Measurements from ENCODE around the gene GEMIN7.

GEMIN7 gene, protein sequence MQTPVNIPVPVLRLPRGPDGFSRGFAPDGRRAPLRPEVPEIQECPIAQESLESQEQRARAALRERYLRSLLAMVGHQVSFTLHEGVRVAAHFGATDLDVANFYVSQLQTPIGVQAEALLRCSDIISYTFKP

DNA sequence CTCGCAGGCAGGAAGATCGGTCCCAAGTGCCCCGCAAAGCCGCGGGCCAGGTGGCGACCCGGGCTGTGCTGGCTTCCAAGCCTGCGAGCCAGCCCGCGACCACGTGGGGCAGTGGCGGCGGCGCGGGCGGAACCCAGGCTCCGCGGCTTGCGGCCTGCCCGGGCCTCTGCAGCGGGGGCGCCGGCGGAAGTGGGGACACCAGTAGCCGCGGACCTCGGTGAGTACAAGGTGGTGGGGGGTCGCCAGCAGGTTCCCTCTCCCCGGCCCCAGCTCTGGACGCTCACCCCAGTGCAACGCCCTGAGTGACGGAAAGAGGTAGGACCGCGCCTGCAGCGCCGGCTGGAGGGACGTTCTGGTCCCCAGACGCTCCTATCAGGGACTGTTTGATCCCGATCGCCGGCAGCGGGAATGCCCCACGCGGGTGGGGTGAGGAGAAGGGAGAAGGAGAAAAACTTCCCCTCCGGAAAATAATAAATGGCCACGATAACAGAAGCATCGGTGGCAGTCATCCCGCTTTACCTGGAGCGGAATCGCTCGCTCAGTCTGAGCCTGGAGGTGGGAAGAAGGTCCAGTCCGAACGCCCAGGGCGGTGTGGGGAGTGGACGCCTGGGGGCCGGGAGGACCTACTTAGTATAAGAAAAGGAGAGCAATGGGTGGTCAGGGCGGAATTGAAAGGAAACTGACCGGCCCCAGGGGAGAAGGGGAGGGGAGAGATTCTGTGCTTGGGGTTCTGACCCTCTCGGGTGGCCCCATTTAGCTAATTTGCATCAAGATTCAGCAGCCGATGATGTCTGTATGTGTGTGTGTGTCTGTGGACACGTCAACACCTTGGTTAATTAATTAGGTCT is at the start of gene GEMIN7:
GEMIN7 (plus strand) TSS at position 198 of the 848 bp plus-strand sequence. CDS start 10,855 bp downstream, outside the sequence.
- peak; percentile 82 to 85 for DNase-seq

DNA sequence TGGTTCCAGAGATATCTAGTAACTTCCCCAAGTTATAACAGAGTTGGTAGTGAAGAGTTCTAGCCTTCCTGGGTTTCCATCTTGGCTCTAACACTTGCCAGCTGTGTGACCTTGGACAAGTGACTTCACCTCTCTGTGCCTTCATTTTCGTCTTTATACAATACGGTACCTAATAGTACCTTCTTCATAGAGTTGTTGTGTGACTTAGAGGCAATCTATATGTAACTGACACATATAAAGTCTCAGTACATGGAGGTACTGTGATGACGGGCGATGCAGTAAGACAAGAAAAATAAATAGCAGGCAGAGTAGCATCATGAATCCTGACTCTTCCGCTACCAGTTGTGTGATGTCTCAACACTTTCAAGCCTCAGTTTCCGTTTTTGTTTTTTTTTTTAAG is 48.2 kb upstream of the GEMIN7 start:
- DNase-seq, result no peak

DNA sequence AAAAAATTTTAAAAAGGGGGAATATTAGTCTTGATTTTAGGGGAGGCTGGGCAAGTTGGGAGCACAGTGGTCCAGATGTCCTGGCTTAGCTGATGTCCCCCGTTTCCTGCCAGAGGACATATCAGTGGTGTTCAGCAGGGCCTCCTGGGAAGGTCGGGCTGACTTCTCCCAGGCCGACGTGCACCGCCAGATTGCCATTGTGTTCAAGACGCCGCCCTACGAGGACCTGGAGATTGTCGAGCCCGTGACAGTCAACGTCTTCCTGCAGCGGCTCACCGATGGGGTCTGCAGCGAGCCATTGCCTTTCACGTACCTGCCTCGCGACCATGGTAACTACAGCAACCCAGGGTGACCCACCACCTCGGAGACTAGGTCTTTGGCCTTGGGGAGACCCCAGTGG is 46.6 kb upstream of the GEMIN7 start:
- DNase-seq, result no peak

DNA sequence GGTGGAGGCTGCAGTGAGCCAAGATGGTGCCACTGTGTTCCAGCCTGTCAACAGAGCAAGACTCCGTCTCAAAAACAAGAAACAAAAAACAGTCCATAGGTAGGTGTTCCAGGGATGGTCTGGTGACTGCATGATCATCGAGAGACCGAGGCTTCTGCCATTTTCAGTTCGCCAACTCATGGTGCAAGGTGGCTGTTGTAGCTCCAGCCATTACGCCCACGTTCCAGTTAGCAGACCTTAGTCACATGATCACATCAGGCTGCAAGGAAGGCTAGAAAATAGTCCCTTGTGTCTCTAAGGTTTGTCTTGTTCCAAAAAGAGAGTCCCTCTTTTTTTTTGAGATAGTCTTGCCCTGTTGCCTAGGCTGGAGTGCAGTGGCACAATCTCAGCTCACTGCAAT is 43.3 kb upstream of the GEMIN7 start:
- no peak for DNase-seq

DNA sequence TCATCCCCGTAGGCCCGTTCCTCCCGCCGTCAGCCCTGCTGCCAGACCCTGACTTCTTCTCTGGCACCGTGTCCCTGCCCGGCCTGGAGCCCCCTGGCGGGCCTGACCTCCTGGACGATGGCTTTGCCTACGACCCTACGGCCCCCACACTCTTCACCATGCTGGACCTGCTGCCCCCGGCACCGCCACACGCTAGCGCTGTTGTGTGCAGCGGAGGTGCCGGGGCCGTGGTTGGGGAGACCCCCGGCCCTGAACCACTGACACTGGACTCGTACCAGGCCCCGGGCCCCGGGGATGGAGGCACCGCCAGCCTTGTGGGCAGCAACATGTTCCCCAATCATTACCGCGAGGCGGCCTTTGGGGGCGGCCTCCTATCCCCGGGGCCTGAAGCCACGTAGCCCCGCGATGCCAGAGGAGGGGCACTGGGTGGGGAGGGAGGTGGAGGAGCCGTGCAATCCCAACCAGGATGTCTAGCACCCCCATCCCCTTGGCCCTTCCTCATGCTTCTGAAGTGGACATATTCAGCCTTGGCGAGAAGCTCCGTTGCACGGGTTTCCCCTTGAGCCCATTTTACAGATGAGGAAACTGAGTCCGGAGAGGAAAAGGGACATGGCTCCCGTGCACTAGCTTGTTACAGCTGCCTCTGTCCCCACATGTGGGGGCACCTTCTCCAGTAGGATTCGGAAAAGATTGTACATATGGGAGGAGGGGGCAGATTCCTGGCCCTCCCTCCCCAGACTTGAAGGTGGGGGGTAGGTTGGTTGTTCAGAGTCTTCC is 41.5 kb upstream of the GEMIN7 start:
- no peak for DNase-seq

DNA sequence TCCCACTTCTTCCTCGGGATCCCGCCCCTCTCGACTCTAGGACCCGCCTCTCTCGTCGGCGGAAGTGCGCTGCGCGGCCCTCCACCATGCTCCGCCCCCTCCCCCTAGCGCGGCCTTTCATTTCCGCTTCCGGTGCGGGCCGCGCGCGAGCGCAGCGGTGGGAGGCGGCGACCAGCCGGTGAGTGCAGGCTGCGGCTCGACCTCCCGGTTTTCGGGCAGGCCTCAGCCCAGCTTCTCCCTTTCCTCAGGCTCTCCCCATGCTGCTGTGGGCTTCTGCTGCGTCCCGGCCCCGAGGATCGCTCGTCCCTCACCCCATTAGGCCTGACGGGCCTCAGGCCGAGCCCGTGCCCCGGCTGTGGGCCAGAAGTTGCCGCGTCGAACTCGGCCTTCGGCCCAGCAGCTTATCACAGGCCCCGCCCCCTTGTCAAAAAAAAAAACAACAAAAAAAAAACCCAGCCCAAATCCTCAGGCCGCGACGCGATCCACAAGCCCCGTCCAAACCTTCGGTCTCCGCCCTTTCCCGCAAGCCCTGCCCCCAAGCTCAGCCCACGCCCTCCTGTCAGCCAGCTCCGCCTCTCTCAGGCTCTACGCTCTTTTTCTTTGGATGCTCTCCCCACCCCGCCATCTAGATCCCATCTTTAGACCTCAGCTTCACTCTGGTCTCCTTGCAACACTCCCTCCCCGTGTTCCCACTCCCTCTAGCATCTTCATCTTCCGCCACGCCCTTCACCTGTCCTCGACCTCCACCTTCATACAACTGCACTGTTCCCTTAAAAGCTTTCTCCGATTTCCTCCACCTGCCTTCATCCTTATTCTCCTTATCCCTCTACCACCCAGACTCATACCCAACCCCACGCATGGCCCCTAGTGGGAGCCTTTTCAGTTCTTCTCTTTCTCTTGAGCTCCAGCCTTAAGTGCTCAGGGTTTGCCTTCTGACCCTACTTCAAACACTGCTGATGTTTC is 39.8 kb upstream of the GEMIN7 start, which contains the start of gene CLASRP:
CLASRP (plus strand) TSS at position 115 of the 963 bp plus-strand sequence. CDS start 1,168 bp downstream, outside the sequence.
- peak; percentile 88 to 90 for DNase-seq

DNA sequence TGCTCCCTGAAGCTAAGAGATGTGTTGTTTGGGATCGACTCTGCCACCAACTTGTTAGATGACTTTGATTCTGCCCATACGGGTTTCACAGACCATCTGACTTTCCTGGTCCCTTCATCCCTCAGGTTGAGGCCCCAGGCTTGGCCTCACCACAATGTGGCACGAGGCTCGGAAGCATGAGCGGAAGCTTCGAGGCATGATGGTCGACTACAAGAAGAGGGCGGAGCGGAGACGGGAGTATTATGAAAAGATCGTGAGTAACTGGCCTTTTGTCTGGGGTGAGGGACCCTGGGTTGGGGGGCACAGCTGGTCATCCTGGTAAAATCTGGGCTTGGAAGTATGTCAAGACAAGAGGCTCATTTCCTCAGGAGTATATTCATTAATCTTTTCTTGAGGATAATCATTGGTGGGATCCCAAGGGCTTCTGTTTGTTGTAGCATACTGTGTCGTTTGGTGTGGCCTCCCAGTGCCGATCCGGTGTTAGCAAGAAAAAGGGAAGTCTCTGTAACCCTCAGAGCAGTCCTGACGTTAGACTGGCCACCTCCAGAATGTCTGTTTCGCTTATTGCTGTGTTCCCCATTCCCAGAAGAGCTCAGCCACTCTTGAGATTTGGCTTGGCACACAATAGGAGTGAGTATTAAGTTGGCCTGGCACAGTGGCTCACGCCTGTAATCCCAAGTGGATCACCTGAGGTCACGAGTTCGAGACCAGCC is 38.8 kb upstream of the GEMIN7 start:
- no peak for DNase-seq

DNA sequence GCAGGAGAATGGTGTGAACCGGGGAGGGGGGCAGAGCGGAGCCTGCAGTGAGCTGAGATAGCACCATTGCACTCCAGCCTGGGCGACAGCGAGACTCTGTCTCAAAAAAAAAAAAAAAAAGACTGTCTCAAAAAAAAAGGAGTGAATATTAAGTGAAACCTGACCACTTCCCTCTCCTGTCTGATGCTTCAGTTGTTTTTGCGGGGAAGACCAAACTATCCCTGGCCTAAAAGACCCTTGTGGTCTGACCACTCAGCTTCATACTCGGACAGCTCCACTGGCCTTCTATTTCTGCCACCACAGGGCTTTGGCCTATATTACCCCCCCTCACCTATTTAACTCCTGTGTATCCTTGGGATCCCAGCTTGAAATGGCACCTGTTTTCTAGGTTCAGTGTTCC is 37.9 kb upstream of the GEMIN7 start:
- no peak for DNase-seq

DNA sequence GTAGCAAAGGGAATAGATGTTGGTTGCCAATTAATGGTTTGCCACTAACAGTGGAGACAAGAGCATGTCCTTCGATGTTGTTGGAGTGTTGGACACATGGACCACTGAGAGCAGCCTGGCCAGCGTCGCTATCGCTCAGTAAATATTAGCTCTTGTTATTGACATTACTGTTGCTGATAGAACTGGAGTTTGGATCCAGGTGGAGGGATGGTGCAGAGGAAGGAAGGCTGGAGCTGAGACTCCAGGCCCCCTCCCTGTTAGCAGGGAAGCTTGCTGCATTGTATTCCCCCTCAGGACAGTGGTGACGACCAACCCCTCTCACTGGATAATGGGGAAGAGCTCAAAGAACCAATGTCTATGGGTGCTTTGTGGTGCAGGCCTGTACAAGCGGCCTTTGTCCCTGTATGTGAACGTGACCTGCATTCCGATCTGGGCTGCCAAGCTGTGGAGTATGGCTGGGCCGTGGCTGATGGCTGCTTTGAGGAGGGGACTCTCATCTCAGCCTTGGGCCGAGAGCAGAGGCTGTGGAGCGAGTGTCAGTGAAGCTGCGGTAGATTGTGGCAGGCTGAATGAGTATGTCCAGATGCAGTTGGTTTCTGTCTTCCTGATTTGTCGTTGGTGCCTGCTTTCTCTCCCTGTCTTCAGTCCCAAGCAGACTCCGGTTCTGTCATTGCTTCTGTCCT is 33.2 kb upstream of the GEMIN7 start:
- DNase-seq, result no peak

DNA sequence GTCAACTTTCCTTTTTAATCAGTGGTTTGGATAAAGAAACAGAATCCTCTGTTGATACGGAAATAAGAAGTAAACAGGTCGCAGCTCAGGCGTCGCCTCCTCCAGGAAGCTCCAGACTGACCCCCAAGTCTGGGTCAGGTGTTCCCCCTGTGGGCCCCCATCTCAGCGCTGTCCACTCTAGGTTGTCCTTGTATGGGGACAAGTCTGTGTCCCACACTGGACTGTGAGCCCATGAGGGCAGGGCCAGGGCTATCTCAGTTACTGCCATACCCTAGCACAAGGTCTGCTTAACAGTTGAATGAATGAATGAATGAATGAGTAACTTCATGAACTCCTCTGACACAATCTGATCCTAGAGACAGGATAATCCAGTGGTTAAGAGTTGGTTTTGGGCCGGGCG is 32.7 kb upstream of the GEMIN7 start:
- no peak for DNase-seq

DNA sequence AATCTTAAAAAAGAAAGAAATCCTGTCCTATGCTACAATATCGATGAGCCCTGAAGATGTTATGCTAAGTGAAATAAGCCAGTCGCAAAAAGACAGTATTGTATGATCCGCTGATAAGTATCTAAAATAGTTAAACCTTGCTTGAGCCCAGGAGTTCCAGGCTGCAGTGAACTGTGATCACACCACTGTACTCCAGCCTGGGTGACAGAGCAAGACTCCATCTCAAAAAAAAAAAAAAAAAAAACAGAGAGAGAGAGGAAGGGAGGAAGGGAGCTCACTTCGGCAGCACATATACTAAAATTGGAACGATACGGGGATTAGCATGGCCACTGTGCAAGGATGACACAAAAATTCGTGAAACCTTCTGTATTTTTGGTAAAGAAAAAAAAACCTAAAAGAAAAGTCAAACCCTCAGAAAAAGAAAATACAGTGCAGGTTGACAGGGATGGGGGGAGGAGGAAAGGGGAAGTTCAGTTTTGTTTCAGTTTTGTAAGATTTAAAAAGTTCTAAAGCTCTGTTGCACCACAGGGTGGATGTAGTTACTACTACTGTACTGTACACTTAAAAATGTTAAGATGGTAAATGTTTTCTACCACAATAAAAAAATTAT is 31.8 kb upstream of the GEMIN7 start:
- DNase-seq, result no peak

DNA sequence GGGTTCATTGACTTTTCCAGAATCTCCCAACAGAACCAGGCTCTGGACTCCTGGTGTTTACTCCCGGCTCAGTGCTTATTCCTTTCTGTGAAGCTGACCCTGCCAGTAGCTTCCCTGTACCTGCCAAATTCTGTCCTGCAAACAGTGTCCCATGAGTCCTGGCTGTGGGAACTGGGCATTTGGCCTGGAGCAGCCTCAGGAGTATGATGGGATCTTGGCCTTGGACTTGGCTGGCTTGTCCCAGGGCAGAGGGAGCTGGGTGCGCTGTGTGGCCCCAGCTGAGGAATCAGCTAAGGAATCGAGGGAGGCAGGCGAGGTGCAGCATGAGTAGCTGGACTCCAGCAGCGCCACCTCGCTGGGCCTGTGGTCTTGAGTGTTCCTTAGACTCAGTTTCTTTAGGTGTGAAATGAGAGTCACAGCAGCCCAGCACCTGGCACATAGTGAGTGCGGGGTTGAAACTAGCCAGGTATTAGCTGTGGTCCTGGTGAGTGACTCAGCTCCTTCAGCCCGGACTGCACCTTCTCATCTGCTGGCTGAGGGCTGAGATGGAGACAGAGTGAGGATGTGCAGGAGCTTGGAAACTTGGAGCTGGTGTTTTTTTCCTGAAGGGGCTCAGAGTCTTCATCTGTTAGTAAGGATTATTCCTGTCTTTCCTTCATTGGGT is 29.9 kb upstream of the GEMIN7 start:
- no peak for DNase-seq

DNA sequence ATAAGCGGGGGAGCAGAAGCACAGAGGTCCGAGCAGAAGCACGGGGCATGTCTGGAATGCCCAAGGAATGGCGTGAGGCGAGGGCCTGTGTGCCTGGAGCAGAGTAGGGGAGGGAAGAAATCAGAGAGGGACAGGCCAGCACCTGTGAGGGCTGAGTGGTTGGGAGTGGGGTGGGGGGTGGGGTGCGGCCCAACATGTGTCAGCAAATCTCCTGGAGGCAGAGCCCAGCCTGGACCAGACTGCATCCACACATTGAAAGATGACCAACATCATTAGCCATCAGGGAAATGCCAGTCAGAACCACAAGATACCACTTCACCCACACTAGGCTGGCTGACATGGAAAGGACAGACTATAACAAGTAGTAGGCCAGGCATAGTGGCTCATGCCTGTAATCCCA is 29.0 kb upstream of the GEMIN7 start:
- no peak for DNase-seq

DNA sequence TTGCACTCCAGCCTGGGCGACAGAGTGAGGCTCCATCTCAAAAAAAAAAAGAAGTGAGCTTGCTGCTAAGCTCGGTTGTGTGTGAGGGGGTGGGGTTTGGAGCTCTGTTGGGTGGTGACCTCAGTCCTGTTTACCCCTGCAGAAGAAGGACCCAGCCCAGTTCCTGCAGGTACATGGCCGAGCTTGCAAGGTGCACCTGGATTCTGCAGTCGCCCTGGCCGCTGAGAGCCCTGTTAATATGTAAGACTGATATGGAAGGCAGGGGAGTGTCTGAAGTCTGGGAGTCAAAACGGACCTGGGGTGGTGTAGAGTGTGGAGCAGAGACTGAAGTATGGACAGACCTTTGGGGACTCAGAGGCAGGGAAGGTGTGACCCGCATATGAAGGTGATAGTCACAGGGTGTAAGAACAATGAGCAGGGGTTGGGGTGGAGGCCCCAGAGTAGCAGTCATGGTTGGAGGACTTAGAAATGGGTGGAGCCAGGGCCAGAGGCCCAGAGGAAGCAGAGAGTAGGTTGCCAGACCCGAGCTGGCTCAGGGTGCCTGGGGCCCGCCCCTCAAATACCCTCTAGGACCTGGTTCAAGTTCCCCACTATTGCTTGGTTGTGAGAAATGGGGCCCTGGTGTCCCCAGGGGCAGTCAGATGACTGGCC is 27.0 kb upstream of the GEMIN7 start:
- no peak for DNase-seq

DNA sequence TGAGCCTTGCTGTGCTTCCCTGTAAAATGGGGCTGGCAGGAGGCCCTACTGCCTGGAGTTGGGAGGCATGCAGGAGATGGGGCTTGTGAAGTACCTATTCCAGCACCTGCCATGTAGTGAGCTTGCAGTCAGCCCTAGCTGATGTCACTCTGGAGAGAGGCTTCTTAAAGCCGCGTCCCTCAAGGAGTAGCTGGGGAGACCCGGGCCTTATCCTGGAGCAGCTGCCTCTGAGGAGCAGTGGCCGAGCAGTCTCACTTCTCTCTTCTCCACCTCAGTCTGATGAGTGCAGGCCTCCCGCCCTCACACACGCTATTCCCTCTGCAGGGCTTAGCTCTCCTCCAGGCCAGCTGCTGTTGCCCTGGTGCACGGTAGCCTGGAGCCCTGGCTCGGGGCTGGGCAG is 22.2 kb upstream of the GEMIN7 start:
- DNase-seq, result no peak

DNA sequence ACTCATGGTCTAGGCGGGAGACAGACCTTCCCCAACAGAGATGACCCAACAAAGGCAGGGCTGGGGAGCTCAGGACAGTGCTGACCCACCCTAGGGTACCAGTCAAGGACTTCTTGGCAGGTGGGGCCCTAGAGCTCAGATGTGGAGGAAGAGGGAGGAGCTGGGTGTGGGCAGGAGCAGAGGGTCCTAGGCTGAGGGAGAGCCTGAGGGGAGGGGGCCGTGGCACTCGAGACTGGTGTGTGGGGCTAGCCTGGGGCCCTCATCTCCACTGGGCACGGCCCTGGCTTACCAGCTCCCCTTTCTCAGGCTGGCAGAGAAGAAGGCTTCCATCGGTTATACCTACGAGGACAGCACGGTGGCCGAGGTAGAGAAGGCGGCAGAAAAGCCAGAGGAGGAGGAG is 21.6 kb upstream of the GEMIN7 start:
- DNase-seq, result no peak

DNA sequence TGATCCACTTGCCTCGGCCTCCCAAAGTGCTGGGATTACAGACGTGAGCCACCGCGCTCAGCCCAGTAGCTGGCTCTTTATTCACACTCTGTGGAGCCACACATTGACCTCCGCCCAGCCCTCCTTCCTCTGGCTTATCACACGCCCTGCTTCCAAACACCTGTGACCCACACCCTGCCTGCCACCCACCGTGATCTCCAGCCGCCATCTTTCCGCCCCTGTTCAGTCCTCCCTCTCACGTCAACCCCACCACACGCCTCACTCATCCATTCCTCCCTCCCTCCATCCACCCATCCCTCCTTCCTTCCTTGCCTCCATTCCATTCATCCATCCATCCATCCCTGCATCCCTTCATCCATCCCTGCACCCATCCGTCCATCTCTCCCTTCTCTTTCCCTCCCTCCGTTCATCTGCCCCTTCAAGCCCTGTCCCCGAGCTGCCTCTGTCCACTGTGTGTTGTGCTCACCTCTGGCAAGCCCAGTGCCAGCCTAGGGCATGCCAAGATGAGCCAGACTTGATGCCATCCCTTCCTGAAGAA is 20.4 kb upstream of the GEMIN7 start:
- DNase-seq, result no peak

DNA sequence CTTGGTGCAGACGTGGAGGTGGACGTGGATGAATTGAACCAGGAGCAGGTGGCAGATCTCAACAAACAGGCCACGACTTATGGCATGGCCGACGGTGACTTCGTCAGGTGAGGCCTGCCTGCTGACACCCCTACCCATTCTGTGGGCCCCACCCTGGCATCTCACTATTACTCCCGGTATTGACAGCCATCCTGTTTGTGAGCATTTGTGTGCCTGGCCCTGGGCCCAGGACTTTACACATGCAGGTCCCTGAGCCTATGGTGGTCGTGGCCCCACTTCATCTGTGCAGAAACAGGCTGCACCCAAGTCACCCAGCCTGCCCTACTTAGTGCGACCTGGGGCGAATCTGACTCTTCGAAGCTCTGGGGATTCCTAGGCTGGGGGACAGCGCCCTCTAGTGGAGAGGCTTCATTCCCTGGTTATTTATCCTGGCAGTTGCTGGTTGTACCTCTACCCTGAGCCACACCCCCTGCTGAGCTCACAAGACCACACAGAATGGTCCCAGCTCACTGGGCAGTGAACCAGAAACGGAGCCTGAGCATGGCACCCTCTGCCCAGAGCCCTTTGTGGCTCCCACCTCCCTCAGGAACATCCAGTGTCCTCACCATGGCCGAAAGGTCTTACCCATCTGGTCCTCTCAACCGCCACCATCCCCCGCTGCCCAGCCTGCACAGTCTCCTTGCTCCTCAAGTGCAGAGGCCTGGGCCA is 19.6 kb upstream of the GEMIN7 start:
- peak; percentile 88 to 90 for DNase-seq

DNA sequence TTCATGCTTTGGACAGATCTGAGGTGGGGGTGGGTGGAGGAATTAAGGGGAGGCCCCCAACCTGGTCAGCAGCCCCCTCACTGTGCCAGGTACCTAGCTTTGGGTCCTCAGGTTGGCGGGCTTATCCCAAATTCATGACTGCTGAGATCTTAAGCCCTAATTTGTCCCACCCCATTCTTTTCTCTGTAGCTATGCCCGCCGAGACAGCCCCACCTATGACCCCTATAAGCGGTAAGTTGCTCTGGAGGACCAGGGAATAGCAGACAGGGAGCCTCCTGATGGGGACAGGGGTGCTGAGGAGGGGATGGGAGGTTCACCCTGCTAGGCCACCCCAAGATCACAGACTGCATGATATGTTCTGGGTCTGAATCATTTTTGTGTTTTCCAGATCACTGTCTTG is 17.1 kb upstream of the GEMIN7 start:
- DNase-seq, result no peak
